Activated CD4-positive, alpha-beta T cell treated with anti-CD3 and anti-CD28 coated beads for 48 hours (primary cell): Measurements from ENCODE around the gene TRIM44.
"Not testable (repeated sequence)": the region's sequence is repeated elsewhere in the genome, so short reads cannot be mapped to it uniquely, and the experiment has no call there.

Experiments
- DNase-seq: peaks from one replicate; pipeline ENCODE4 v3.0.0-alpha.2; 2020

Gene TRIM44

DNA sequence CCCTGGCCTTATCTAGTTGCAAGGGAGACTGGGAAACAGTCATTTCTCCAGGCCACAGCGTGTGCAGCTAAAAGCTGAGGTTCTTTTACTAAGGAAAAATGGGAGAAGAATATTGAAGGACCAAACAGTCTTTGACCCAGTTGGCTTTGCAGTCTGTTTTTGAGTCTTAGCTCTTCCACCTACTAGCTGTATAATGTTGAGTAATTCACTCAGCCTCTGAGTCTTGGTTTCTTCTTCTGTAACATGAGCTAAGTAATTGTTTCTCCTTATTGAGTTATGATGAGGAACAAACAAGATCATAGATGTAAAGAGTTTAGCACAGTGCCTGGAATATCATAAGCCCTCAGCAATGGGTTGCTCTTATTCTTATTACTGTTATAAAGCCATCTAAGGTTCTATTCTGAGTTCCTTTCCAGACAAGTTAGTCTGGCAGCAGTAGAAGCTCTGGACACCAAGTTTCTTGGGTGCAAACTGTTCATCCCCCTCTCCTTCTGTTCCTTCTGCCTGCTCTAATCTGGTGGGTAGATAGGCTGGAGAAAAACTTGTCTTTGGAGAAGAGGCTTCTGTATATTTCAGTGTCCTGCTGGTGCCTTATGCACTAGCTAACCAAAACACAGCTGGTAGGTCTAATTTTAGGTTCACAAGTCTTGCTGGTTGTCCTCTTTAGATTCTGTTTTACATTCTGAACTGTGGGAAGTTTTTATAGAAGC is 13.5 kb downstream of the TRIM44 start:
- DNase-seq: no peak

DNA sequence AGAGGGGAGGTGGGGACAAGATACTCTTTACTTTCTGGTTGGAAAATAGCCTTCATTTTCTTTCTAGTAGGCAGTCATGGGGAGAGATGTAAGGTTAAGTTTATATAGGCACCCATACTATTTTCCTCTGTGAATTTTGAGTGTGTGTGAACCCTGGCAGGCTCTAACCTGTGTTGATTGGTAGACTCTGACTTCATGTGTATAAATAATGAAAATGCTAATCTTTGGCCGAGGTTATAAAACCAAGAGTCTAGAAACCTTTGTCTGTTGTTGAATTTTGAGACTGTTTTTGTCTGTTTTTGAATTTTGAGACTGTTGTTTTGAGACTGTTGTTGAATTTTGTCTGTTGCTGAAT is 14.0 kb downstream of the TRIM44 start:
- DNase-seq: no peak

DNA sequence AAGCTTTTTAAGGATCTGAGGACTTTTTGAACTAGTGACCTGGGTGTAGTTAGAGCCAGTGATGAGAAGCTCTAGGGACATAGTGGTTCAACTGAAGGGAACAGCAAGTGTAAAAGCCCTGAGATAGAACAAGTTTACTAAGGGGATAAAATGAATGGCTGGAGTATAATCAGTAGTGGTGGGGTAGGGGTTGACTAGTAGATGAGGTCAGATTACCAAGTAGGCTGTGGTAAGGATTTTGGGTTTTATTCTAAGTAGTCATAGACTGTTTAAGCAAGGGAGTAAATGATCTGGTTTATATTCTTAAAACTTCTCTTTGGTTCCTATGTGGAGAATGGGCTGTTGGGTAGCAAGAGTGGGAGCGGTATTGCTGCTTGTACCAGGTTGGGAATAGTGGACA is 15.3 kb downstream of the TRIM44 start:
- no peak for DNase-seq

DNA sequence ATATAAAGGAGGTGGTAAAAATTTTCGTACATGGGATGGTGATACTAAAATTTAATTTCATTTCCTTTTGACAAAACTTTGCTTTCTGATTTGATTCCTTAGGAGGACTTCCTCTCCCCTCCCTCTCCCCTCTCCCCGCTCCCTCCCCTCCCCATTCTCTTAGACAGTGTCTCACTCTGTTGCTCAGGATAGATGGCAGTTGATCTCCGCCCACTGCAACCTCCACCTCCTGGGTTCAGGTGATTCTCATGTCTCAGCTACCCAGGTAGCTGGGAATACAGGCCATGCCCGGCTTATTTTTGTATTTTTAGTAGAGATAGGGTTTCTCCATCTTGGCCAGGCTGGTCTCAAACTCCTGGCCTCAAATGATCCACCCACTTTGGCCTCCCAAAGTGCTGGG is 15.9 kb downstream of the TRIM44 start:
- DNase-seq: no peak

DNA sequence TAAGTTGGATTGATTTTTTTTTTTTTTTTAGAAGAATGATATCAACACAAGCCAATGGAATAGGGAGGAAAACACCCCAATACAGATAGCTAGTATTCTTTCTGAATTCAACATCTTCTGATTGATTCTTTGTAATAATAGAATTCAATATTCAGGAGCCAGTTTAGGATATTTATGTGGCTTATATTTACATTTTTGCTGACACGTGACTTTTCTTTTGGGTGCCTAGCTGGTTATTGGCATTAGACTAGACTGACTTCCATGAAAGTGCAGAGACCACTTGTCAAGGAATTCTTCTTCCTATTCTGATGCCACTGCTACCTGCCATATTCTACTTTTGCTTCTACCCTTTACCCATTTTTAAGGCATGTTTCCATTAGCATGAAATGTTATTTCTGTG is 16.4 kb downstream of the TRIM44 start:
- no peak for DNase-seq

DNA sequence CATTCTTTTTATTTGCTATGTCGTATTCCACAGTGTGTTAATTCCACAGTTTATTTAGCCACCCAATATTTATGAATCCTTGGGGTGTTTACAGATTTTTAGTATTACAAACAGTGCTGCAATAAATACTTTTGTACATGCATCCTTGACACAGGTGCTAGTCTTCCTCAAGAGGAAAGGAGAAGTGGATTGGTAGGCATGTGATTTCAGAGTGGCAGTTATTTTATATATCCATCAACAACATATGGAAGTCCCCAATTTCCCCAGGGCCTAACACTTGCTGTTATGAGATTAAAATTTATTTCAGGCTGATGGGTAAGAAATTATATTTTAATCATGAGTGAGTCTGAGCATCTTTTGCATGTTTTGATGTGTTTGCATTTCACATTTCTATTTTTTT is 17.9 kb downstream of the TRIM44 start:
- no peak for DNase-seq

DNA sequence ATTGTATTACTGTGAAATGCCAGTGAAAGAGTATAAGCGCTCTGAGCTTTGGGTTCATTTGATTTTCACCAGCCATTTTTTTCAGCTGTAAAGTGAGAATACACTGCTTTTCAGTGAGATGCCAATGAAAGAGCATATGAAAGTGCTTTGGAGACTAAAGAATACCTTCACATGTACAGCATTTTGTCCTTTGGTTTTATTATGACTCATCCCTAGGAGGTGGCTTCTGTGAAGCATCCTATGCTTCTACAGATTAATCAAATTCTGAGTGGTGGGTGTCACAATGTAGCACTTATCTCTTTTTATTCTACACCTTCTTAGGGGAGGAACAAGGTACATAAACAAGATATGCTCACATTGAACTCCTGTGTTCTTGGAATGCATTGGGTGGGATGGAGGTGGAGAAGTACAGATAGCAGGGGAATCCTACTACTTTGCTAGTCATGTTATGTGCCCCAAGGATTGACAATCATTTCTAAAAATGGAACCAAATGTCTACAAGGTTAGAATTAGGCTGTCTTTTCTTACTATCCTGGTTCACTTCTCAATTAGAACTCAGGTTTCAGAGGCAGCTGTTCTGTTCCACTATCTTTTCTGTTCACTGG is 18.7 kb downstream of the TRIM44 start:
- DNase-seq: no peak

DNA sequence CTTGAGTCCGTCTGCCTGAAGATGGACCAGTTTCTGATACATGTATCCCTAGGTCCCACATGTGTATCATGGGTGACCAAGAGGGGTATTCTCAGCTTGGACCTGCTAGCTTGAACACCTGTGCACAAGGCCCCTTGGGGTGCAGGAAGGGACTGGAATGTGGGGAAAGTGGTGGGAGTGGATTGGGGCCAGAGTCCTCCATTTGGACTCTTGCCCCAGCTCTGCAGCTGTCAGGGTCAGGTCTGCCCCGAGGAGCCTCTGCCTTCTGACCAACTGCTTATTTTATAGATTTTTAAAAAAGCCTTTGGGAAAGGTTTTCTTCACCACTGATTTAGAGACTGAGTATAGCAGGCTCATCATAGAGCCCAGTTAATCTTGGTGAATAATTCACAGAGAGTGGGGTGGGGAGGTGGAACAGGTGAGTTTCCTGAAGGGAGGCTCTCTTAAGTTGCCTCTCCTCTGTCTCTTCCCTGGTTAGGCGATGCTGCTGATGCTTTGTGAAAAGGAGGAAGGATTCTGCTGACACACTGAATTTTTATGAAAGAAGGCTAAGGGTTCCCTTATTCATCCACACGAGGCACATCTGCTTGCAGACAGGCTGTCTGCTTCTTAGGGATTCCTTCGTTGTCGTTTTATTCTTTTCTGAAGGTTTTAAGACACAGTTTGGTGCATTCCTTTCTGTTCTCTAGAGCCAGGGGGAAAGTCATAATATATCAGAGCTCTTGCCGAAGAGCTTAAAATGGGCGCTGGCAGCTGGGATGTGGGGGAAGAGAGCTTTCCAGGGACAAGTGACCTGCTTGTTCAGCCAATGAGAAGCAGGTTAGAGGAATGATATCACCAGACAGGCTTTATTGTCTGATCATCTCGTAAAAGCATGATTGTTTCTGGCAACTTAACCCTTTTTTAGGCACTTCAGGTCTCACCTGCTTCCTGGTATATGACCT is 19.9 kb downstream of the TRIM44 start:
- no peak for DNase-seq

DNA sequence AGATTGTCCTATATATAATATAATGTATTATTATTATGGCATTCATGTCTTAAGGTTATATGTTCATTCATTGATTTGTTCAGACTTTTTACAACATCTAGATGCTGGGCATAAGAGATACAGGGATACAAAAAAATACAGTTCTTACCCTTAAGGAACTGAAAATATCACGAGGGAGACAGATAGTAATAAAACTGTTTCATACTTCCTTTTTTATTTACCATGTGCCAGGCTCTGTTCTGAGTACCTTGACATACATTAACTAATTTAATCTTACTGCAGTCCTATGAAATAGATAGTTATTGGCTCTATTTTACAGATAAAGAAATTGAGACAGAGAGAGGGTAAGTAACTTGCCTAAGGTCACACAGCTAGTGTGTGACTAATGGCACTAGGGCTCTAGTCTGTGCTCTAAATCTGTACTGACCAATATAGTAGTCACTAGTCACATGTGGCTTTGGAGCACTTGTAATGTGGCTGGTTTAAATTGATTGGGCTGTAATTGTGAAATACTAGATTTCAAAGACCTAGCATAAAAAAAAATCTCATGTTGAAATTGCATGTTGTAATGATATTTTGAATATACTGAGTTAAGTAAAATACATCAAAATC is 21.3 kb downstream of the TRIM44 start:
- no peak for DNase-seq

DNA sequence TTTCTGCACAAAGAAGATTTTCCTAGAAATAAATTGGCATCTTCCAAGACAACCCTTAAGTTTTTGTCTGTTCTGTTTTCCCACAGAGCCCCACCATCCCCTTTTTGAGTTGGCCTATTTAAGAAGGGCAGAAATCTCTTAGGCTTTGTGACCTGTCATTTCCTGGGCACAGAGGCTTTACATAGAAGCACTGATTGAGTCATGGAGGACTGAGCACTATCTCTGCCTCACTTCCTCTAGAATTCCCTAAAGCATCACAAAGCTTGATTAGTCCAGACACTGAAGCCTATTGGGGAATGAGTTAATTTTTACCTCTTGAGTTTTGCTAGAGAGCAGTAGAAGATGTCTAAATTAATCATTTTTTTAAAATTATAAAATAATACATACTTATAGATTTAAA is 25.4 kb downstream of the TRIM44 start:
- no peak for DNase-seq

DNA sequence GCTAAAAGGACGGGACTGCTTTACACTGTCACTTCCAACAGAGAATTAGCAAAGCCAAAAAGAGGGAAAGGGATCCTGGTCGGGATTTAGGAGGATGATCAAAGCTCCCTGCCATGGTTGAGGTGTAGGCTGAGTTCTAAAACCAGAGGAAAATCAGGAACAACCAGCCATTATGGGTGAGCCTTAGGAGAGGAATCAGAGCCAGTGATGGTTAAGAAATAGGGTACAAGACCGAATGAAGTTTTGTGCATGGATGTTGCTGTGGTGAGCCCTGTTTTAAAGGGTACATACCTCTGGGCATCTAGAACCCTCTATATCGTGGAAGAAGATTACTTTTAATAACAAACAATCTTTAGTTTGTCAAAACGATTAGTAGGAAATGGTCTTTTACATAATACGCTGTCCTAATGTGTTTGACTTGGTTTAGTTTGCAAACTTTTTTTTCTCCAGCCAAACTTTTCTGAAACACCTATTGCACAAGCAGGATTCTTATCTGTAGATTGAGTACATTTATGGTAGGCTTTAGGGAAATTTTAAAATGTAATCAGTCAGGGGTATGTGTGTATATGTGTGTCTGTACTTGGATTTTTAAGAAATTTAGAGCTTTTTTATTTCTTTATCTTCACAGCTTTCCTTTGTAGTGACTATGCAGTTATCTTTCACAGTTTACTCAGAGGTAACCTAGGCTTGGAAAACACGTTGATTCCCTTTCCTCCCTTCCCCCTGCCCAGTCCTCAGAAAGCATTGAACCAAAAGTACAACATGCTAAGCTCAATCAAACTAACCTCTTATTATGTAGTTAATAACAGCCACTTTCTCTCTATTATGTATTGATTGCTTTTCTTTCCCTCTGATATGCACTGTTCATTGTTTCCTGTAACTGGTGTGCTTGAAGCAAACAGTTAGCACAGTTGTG is 26.8 kb downstream of the TRIM44 start:
- DNase-seq: no peak

DNA sequence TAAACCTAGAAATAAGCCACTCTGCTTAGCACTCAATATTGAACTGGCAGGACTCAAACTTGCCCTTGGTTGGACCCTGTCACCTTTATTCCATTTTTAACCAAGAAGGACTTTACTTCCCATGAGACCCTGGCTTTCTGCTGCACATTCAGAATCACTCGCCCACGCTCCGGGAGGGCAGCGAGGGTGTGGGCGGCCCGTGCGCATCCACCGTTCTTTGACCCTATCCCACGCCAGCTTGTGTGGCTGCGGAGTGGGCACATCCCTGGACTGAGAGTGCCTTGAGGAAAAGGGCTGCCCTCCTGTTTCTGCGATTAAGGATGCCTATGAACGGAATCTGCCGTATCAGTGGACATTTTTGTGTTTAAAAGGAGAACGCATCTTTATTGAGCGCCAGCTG is 39.6 kb downstream of the TRIM44 start:
- no peak for DNase-seq

DNA sequence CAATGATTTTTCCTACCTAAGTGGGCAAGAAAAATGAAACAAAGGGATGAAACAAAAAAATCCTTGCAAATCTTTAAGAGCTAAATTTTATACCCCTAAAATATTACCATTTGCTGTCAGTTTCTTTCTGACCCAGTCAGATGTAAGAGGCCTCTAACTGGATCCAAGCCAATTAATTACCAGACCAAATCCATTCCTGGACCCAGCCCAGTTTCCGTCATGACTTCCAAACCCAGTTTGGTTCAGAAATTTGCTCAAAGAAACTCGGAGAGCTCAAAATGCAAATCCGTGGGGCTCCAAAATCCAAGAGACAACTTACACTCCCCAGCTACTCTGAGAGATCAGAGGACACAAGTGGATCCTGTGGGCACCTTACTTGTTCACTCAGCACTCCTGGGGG is 46.8 kb downstream of the TRIM44 start:
- DNase-seq: no peak

DNA sequence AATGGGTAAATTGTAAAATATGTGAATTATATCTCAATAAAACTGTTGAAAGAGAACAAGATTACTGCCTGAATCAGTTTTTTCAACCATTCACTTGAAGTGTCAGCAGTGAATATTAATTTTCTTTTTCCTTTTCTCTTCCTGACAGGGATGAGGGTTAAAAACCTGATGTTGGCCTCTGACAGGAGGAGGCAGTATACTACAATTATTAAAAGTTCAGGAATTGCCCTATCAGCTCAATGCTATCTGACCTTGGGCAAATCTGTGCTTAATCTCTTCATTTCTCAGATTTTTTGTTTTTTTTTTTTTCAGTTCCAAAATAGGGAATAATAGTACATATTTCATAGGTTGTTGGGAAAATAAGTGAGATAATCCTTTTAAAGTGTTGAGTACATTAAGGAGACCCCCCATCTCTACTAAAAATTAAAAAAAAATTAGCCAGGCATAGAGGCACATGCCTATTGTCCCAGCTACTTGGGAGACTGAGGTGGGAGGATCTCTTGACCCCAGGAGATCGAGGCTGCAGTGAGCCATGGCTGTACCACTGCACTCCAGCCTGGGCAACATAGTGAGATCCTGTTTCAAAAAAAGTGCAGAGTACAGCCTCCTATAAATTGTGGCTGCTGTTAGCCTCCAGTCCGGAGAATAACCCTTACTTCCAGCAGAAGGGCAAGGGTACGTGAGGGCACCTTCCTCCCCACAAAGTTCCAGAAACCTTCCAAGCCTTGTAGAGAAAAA is 48.8 kb downstream of the TRIM44 start:
- DNase-seq: no peak

DNA sequence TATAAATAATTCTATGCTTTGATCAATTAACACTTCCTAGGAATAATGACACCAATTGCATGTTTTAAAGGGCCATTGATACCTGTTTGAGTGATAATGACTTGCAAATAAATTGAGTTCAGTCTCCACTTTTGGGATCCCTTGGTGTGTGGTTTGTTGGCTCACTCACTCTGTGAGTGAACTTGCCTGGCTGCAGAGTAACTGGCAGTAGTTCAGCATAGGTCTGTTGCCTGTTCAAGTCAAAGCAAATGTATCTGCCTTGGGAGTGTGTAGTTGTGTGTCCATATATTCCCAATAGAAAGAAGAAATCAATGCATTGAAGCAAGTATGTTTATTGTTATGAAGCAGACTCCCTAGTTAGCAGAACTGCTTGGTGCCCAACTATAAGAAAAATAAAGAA is 49.3 kb downstream of the TRIM44 start:
- no peak for DNase-seq

DNA sequence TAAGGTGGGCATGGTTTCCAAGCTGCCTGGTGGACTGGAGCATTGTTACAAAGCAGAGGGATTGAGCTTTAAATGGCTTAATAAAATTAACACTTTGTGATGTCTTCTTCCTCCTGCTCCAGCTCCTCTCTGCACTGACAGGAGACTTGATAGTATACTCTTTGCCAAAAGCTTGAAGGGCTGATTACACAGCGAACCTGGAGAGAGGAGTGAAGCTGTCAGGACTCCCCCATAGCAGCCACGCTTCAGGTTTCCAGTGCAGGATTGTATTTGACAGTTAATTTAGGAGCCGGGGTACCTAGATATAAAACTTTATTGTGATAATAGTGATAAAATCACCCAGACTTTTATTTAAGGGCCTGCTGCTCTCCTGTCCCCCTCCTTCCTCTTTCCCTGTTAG is 50.0 kb downstream of the TRIM44 start:
- no peak for DNase-seq

DNA sequence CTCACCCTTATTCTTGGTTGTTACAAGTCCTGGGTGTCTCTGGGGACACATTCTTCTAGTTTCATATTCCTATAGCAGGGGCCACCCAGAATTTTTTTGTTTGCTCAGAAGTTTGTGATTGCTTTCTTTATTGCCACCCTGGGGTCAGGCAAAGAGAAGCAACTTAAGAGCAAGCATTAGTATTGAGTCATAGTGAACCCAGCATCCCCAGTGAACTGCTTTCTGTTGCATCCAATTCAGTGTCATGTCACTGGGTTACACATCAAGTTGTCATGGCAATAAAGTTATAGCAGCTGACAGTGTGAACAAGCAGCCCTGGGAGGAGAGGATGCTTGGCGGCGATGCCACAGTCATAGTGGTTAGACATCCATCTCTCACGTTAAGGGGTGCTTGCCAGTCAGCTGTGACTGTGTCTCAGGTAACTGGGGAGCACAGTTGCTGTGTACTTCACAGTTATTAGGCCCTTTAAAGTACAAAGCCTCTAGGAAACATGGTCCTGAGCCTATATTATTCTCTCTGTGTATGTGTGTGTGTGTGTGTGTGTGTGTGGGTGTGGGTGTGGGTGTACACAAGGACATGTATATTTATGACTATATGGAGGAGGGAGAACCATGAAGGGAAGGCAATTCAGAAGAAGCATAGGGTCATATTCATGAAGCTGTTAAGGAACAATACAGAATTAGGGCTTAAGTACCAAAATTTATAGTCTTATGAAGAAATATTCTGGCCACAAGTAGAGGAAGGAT is 52.5 kb downstream of the TRIM44 start:
- peak; percentile 42 for DNase-seq

DNA sequence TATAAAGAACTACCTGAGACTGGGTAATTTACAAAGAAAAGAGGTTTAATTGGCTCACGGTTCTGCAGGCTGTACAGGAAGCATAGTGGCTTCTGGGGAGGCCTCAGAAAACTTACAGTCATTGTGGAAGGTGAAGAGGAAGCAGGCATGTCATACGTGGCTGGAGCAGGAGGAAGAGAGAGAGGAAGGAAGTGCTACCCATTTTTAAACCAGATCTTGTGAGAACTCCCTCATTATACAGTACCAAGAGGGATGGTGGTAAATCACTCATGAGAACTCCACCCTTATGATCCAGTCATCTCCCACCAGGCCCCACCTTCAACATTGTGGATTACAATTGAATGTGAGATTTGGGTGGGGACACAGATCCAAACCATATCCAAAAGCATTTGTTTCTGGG is 53.1 kb downstream of the TRIM44 start:
- not testable (repeated sequence) for DNase-seq

DNA sequence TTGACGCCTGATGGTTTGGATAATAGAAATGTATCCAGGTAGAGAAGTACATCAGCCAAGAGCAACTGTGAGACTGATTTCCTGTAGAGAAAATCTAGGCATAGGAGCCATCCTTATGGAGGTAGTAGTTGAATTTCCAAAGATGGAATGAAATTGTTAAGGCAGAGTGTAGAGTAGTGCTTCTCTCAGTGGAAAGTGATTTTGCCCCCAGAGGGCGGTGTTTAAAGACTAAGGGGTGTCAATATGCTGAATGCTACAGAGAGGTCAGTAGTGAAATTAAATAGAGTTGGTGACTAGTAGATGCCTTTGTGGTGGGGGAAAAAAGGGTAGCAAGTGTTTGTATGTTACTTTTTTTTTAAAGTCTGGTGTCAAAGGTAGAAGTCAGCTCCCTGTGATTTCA is 54.5 kb downstream of the TRIM44 start:
- no peak for DNase-seq

DNA sequence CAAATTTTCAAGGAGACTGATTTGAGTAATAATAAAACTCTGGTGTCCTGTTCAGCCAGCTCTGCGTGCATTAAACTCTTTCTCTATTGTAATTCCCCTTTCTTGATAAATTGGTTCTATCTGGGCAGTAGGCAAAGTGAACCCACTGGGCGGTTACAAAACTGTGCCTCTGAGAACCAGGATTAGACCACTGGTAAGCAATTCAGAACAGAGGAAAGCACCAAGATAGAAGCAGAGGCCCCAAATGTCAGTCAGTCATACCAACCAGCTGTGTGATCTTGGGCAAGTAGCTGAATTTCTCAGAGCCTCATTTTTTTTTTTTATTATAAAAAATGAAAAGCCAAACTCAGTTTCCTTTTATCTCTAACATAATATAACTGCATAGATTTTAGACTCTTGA is 54.9 kb downstream of the TRIM44 start:
- no peak for DNase-seq
